GM03348 (cell line): ENCODE results near the gene RANBP3.
A peak's percentile ranks its signal among the peaks of the same experiment; 100 is the strongest.
"Not testable (repeated sequence)": the region's sequence is repeated elsewhere in the genome, so short reads cannot be mapped to it uniquely, and the experiment has no call there.

Source experiments
- DNase-seq: peaks from one replicate; pipeline ENCODE4 v3.0.0; 2012; ENCODE audit warnings: low spot score

Gene RANBP3

DNA sequence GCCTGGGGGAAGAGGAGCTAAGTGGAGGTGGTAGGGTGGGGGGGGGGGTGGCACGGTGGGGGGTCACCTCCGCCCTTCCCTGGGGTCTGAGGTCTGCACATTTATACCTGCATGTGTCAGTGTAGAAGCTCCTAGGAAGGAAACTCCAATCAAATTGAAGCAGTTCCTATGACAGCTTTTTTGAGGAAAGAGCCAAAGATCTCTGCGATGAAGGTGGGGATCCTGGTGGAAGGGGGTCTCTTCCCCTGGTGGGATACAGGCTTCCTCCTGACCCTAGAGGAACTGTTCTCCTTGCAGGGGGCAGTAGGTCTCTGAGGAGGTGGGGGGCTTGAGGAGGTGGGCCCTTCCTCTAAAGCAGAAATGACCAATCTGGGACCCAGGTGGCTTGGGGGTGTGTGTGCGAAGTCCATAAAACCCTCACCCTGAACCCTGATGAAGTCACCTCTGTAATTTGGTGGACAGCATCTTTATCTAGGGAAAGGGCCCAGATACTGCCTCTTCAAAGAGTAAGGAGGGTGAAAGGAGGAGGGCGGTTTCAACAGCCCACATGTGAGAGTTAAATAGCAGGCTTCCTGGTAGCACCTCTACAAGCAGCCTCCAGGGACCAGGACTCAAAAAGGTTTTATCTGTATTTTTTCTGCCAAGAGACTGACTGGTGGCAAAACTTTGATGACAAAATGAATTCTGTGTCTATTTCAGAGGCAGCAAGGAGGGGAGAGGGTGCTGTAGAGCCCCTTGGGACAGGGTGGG is 12.9 kb downstream of the RANBP3 start:
- no peak for DNase-seq

DNA sequence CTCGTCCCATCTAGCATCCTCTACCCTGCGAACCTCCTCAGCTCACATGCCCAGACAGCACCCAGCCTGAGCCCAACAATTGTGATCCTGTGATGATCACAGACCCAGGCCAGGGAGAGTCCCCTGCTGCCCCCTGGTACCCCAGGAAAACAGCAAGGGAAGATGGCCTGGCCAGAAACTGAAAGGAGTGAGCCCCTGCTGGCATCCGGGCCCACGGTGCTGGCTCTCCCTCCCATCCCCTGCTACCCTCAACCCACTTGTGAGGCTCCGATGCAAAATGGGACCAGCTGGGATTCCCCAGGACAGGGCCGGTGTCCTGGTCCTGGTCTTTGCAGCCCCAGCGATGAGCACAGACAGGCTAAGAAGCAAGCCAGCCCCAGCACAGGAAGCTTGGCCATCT is 14.1 kb downstream of the RANBP3 start:
- no peak for DNase-seq

DNA sequence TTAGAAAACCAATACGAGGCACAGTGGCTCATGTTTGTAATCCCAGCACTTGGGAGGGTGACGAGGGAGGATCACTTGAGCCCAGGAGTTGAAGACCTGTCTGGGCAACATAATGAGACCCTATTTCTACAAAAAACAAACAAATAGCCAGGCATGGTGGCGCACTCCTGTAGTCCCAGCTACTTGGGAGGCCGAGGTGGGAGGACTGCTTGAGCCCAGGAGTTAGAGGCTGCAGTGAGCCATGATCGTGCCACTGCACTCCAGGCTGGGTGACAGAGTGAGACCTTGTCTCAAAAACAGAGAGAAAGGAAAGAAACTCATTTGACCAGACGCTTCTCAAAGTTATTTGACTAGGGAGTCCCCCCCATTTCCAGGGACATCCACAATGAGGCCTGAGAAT is 14.7 kb downstream of the RANBP3 start:
- not testable (repeated sequence) for DNase-seq

DNA sequence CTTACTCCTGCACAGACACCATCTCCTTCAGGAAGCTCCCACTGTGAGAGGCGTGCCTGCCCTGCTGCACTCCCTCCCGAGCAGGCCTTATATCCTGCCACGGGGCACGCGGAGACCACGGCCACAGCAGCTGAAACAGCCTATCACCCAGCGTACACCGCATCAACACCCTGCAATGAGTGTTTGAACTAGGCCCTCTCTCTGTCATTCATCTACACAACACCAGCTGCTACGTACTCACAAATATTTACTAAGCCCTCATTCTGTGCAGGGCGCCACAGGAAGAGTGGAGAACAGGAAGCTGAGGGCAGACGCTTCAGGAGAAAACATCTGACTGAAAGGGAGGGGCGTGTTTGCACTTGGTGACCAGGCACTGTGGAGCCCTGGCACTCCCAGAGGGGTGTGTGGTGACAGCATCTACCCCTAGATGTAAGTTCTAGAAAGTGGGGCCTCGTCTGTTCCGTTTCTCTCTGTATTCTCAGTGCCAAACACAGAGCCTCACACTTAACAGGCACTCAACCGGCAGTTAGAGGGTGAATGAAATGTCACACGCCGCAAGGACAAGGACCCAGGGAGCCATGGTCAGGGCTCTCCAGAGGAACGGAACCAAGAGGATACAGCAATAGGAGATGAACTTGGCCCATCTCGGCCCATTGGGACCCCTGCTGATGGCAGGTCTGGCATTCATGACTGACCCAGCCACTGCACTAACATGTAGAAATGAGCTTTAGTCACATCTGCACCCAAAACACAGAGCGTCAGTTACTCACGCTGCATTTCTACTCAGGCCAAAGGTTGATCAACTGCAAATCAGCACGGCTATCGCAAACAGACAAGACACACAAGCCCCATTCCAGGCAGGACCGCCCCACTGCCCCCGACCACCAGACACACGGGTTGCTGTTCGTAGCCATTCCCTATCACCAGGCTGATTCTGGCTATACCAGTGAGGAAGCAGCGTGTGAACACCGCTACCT is 15.7 kb downstream of the RANBP3 start:
- DNase-seq: peak; percentile 65

DNA sequence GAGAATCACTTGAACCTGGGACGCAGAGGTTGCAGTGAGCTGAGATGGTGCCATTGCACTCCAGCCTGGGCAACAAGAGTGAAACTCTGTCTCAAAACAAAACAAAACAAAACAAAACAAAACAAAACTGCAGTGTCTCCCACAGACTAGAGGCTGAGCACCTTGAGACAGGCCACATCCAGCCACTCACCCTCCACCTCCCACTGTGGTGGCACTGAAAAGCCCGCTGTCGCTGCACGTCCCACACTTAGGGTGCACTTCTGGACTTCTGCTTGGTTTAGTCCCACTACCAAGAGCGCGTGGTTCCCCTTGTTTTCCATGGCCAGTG is 16.3 kb downstream of the RANBP3 start:
- not testable (repeated sequence) for DNase-seq

DNA sequence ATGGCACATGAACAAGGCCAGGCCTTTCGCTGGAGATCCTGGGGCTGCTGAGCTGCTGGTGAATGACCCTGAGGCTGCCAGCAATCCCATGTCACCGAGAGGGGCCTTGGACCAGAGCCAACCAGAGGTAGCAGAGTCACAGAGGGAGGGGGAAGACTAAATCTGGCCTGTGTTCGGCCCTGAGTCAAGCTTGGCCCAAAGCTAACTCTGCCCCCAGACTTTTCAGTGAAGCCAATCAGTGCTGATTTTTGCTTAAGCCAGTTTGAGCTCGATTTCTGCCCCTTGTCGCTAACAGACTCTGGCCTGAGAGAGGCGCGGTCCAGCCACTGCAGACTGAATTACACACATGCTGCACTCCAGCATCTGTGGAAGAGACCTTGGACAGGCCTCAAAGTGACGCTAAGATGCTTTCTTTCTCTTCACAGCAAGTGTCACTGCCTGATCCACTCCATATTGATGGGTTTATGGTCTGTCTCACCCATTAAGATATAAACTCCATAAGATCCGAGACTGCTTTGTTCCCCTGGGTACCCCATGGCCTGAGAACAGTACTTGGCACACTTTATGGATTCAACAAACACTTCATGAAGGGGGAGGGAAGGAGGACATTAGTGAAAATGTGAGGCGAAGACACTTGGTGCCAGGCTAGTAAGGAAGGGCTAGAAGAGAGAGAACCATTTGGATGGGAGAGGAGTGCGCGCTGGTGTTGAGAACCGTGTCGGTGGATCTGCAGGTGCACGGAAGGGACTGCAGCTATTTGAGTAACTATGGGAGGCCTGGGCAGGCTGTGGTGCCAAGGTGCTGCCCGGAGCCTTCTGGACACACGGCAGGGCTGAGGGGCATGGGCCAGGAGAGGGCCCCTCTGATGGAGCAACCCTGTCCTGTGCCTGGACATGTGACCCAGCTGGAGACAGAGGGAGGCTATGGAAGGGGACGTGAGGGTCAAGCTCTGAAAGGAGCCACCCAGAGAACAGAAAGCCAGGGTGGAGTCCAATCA is 17.6 kb downstream of the RANBP3 start:
- no peak for DNase-seq

DNA sequence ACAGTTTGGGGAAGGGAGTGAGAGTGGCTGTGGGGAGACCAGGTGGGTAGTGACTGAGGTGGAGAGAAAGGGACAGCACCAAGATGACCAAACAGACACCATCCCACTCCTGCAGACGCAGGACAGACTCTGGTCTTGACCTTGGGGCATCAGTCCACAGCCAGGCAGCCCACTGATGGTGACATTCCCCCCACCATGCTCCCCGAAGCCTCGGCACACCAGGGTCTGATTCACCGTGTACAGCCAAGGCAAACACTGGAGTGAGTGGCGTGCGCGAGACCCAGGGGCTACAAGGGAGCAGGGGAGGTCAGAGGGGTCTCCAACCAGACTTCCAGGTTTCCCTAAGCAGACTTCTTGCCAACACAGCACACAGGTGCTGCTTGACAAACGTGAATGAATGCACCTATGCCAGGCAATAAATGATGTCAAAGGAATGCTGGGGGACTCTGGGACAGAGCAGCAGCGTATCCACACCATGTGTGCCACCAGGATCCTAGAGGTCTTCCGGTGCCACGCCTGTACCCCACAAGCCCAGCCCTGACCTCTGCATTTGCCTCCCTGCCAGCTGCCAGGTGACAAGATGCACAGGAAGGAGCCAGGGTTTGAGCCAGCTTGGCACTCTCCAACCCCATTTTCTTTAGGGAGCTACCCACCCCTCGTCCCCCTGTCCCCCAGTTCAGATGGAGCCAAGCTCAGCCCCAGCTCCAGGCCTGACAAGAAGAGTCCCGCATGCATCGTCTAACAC is 18.5 kb downstream of the RANBP3 start:
- no peak for DNase-seq

DNA sequence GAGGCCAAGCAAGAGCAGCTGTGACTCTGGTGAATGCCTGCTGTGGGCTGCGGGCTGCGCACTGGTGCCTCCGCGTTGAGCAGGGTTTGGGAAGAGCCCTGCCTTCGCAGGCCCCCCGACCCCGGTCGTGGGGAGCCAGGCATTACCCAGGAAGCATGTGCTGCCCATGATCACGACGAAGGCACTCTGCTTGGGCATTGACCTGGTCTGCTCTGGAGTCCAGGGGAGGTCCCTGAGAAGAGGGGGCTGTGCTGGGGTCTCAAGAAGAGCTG is 19.2 kb downstream of the RANBP3 start:
- DNase-seq: no peak

DNA sequence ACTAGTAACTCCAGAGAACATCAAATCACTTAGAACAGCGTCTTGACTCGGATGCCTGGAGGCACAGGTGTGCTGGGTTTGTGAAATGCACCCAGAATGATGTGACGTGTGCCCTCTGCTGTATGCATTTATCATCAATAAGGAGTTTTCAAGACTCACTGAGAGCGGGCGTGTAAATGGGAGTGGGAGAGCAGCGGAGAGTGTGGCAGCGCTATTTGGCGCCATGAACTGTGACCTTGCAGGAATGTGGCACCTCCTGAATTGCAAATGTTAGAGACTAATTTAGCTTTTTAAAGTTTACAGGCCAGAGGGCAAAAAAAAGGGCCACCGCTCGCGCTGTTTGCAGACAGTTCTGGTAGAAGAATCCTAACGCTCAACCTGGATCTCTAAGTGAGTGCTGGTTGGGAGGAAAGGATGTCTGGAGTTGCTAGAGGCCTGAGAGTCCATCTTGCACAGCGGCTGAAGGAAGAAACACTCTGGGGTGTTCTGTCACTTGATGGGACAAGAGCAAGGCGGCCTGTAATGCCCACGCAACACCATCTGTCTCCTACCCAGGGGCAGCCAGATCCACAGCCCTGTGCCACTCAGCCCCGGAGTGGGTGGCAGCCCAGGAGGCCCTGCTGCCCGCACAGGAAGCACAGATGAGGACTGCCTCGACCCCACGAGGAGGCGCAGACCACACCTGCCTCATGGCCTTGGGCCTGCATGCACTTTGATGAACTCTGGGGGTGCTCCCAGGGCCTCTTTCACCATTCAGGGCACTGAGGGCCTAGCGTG is 19.7 kb downstream of the RANBP3 start:
- DNase-seq: no peak

DNA sequence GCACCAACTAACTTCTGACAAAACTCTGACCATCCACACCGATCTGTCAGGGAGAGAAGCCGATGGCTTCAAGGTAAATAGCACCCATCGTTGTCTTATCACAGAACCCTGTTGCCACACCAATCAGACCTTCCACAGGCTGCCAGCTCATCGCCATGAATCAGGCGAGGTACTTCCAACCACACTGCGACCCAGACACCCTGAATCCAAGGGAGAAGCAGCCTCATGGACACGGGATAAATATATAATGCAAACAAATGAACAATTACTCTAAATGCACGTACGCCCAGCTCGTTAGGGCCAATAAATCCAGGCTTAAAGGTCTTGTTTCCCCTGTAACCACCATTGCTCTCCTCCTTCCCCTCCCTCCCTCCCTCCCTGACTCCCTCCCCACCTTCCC is 20.8 kb downstream of the RANBP3 start:
- no peak for DNase-seq

DNA sequence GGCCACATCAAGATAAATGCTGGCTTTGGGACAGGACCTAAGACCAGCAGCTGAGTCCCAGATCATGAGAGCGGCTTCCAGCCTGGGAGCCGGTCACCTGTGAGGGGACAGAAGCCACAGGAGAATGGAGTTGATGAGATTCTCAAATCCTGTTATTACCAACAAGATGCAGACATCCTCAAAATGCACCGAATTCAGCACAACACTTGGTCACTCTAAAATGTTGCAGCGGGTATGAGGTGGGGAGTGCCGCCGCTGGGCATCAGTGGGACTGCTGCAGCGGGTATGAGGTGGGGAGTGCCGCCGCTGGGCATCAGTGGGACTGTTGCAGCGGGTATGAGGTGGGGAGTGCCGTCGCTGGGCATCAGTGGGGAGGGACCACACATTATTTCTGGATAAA is 21.2 kb downstream of the RANBP3 start:
- DNase-seq: no peak

DNA sequence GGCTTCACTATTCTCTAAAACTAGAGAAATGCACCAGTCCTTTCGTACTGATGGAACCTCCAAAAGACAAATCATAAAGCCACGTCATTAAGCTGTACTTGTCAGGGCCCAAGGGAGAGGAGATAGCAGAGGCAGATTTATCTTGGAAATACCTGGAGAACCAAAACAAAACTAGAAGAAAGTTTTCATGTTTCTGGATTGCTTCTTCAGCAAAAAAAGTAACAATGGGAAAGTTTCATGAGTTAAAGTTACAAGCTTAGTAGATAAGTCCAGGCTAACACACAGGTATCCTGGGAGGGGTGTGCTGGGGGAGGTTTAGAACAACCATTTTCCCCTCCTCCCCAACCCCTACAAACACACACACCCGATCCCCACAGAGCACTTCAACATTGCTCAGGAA is 21.6 kb downstream of the RANBP3 start:
- no peak for DNase-seq

DNA sequence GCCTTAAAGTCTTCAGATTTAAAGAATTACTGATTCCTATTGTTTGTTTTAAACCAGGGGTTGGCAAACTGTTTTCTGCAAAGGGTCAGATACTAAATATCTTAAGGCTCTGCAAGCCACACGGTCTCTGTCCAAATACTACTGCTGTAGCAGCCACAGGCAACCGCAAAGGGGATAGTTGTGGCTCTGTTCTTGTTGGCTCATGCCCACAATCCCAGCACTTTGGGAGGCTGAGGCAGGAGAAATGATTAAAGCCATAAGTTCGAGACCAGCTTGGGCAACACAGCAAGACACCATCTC is 22.4 kb downstream of the RANBP3 start:
- DNase-seq: peak; percentile 29

DNA sequence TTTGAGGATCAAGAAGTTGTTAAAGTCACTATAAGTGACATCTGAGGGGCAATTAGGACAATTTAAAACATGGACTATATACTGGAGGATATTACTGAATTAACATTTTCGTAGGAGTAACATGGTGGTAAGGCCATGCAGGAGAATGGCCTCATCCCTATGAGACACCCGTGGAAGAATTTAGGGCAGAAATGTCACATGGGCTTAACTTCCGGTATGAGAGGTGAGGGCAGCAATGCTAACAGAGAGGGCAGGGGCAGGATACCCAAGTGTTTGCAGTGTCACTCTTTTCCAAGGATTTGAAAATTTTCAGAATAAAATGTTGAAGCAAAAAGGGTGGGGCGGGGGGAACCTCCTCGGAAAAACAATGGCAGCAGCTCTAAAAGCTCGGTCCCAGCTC is 23.6 kb downstream of the RANBP3 start:
- DNase-seq: peak; percentile 53

DNA sequence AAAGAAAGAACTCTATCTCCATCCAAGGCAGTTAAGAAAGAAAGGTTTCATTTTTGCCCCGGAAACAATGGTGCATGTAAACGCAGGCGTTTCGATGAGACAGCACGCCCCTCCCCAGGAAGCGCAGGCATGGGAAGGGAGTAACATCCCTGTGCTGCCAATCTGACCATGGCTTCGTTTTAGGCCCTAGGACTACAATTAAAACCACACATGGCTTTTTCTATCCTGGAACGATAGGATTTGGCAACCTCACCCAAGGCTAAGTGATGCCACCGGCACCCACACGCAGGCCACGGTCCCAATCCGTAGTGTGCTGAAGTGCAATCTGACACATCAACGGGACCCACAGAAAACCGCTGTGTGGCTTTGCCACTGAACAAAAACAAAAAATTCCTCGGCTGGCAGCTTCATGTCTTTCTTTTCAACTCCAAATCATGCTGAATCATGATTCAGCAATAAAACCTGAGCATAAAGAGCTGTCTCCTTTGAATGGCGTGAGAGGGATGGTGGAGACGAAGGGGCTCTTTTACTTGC is 24.2 kb downstream of the RANBP3 start:
- peak; percentile 74 for DNase-seq

DNA sequence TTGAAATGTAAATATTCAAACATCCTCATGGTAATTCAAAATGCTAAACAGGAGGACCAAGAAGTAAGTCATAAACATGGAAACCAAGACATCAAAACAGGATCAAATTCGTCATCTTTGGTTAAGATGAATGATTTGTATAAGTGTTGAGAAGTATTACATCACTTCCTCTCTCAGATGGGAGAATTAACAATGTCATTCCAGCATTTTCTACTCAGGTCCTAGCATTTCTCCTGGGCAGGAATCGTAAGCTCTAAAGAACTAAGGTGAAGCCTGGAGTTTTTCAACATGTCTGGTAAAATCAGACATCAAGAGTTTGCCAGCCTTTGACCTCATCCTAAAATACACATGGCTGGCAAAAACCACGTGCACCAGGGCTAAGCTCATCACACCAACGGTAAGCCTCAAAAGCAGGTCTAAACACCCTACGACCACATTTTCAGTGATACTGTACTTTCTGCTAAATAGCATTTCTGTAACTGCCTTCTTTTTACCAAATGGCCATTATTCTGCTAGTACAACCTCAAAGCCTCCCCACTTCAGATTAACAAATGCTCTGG is 24.8 kb downstream of the RANBP3 start:
- no peak for DNase-seq

DNA sequence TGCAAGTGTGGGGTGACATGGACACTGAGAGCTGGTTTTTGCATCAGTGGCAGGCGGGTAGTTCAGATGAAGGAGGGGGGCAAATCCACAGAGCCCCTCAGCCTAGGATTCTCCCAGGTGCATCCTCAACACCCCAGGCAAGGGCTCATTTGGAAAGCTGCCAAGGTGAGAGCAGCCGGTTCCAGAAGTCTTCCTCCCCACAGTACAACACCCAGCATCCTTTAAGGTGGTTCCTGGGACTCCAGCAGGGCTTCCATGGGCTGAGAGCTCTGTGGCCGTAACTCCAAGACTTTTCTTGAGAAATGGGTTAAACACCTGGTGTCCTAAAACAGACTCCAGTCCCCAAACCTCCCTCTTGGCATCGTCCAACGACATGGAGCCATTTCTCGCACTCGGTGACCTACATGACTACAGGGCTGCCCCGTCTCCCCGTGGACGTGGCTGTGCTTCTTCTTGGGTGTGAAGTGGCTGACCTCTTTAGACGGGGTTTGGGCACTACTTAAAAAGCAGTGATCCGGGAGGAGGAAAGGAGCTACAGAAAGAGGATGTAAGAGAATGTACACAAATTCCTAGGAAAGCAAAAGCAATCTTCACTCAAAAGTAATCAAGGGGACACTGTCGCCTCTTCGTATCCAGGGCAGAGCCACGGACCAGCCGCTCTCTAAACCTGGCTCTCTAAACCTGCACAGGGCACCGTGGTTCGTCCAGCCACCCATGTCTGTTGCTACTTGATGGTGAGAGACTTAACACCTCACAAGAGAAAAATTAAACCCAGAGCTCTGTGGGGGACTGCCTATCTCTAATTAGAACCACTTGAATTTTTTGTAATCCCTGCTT is 25.5 kb downstream of the RANBP3 start:
- no peak for DNase-seq

DNA sequence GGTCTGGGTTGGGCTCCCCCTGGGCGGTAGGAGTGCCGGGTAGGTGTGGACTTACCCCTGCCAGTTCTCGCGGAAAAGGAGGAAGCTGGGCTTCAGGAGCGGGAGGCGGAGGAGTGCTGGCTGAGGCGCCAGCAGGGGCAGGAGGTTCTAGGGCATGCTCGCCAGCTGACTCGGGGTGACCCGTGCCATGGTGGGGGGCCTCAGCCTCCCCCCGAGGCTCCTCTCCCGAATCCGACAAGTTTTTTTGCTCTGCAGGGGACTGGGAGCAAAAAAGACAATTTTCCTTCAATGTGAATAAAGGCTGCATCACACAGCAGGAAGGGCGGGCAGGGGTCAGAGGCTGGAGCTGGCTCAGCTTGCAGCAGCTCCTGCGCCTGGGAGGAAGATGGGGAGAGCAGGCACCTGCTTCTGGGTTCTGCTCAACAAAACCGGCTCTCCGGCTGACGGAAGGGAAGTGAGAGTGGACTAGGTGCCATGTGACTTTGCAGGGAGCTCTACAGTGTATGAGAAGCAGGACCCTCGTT is 26.5 kb downstream of the RANBP3 start:
- DNase-seq: no peak

DNA sequence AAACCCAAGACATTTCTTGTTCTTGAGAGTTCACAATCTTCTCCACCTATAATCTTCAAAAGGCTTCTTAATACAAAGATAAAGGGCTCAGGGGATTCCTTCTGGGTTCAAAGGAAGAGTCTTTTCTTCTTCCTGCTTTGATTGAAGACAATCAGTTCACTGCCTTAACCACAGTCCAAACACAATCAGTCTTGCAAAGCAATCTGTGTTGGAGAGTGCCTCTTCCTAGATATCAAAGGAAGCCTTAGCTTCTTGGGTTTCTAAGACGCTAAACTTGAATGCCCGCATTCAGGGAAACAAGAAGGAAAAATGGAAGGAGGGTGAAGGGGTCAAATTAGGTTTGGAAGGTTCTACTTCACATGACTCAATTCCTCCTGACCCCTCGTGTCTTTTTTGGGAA is 27.2 kb downstream of the RANBP3 start:
- DNase-seq: no peak
